H1 (cell line): Measurements from ENCODE around the gene BTBD9. TPM values are rescaled to one million over a fixed set of nuclear protein-coding genes. Genes with fewer than 3 reads are reported as not detected.

ENCODE experiments used
- CTCF ChIA-PET: fragments of 300-600 bp; sonication (Branson Sonifier 250); formaldehyde crosslinking; loops from one replicate; lab custom pipeline; 2021; ENCODE audit not compliant: partially characterized antibody; lab: Charles Lee
- POLR2A ChIA-PET: fragments of 300-600 bp; sonication (Branson Sonifier 250); formaldehyde crosslinking; loops from one replicate; lab custom pipeline; 2021; ENCODE audit warnings: inconsistent platforms; ENCODE audit not compliant: partially characterized antibody; lab: Charles Lee
- DNase-seq, 2 experiments: peaks; one replicate each; pipeline versions ENCODE4 v3.0.0 to v3.0.0-alpha.2; 2010 to 2022; ENCODE audit warnings: low spot score in 2 of 2, low read depth in 1 of 2, mixed read lengths in 1 of 2
- FAIRE-seq: peaks from 2 replicates; lab custom pipeline; 2011; peaks lifted over from hg19 to GRCh38; lab: Jason Lieb, UNC
- H2AFZ ChIP-seq: 2 replicates; pipeline ENCODE4 v1.8.1; 2012; ENCODE audit warnings: low read length, inconsistent platforms
- H2AK5ac ChIP-seq: 2 replicates; pipeline ENCODE4 v1.6.1; 2013; ENCODE audit warnings: low read depth, low read length
- H2BK120ac ChIP-seq: replicated peaks from 2 replicates; pipeline ENCODE3; 2013; ENCODE audit warnings: low read depth, low read length, inconsistent platforms
- H2BK12ac ChIP-seq: 2 replicates; pipeline ENCODE4 v1.6.1; 2013; ENCODE audit warnings: low read depth, low read length
- H2BK15ac ChIP-seq: 2 replicates; pipeline ENCODE4 v1.6.1; 2013; ENCODE audit warnings: low read length
- H2BK20ac ChIP-seq: 2 replicates; pipeline ENCODE4 v1.6.1; 2013; ENCODE audit warnings: low read length
- H2BK5ac ChIP-seq: 2 replicates; pipeline ENCODE4 v1.6.1; 2013; ENCODE audit warnings: low read depth, low read length
- H3K14ac ChIP-seq: 2 replicates; pipeline ENCODE4 v1.6.1; 2013; ENCODE audit warnings: inconsistent platforms; ENCODE audit not compliant: insufficient read length
- H3K18ac ChIP-seq: 2 replicates; pipeline ENCODE4 v1.6.1; 2013; ENCODE audit warnings: low read length; ENCODE audit errors: extremely low read depth
- H3K23ac ChIP-seq: 2 replicates; pipeline ENCODE4 v1.6.1; 2013; ENCODE audit warnings: inconsistent platforms; ENCODE audit not compliant: insufficient read length
- H3K23me2 ChIP-seq: 2 replicates; pipeline ENCODE4 v1.6.1; 2013; ENCODE audit warnings: low read depth, low read length
- H3K27ac ChIP-seq: 2 replicates; pipeline ENCODE4 v1.6.1; 2011; ENCODE audit warnings: low read depth, low read length, inconsistent platforms
- H3K27me3 ChIP-seq, 4 experiments: replicated peaks in 1 of 4; 1 replicate in 1 of 4; 2 replicates in 3 of 4; pipeline versions ENCODE4 v1.6.1 to v1.8.1; 2011 to 2013; ENCODE audit warnings: low read length in 3 of 4, mild to moderate bottlenecking in 3 of 4, inconsistent platforms in 2 of 4, mixed read lengths in 2 of 4, moderate library complexity in 1 of 4; ENCODE audit not compliant: control insufficient read depth in 3 of 4, insufficient read depth in 3 of 4; ENCODE audit errors: extremely low read depth in 1 of 4
- H3K36me3 ChIP-seq, 4 experiments: 2 replicates each; pipeline versions ENCODE4 v1.6.1 to v1.8.1; 2011 to 2013; ENCODE audit warnings: mild to moderate bottlenecking in 4 of 4, low read length in 3 of 4, moderate library complexity in 2 of 4, control low read depth in 1 of 4, inconsistent platforms in 1 of 4; ENCODE audit not compliant: insufficient read depth in 4 of 4, control insufficient read depth in 2 of 4
- H3K4ac ChIP-seq: replicated peaks from 2 replicates; pipeline ENCODE3; 2013; ENCODE audit warnings: low read length, low read depth, mixed read lengths, inconsistent platforms; ENCODE audit not compliant: insufficient read length
- H3K4me1 ChIP-seq, 4 experiments: replicated peaks in 1 of 4; 1 replicate in 1 of 4; 2 replicates in 3 of 4; pipeline versions ENCODE4 v1.6.1 to v1.8.1; 2011 to 2013; ENCODE audit warnings: low read length in 3 of 4, inconsistent platforms in 2 of 4, mixed read lengths in 1 of 4; ENCODE audit not compliant: insufficient read depth in 4 of 4, control insufficient read depth in 3 of 4
- H3K4me2 ChIP-seq, 2 experiments: 2 replicates each; pipeline versions ENCODE4 v1.6.1 to v1.8.1; 2011 to 2013; ENCODE audit warnings: low read depth in 2 of 2, low read length in 2 of 2, control low read depth in 1 of 2, inconsistent platforms in 1 of 2, mild to moderate bottlenecking in 1 of 2; ENCODE audit not compliant: insufficient read depth in 1 of 2
- H3K4me3 ChIP-seq, 4 experiments: fragments of 200-600, 300-600 bp in 1 of 4; sonication (generic), shearing (Covaris generic), sonication (Bioruptor Twin) in 1 of 4; 2 replicates each; pipeline versions ENCODE4 v1.5.1 to v1.8.1; 2011 to 2016; ENCODE audit warnings: low read length in 4 of 4, low read depth in 3 of 4, control low read depth in 2 of 4, inconsistent platforms in 2 of 4, mild to moderate bottlenecking in 2 of 4, mixed read lengths in 1 of 4, moderate library complexity in 1 of 4; ENCODE audit not compliant: insufficient read depth in 2 of 4; ENCODE audit errors: extremely low read depth in 1 of 4
- H3K56ac ChIP-seq: replicated peaks from 2 replicates; pipeline ENCODE3; 2013; ENCODE audit warnings: low read depth, mild to moderate bottlenecking, mixed read lengths, low read length, inconsistent platforms; ENCODE audit not compliant: insufficient read length
- H3K79me1 ChIP-seq: 2 replicates; pipeline ENCODE4 v1.6.1; 2013; ENCODE audit warnings: low read depth, low read length, control low read depth
- H3K79me2 ChIP-seq, 2 experiments: 2 replicates each; pipeline versions ENCODE4 v1.6.1 to v1.8.1; 2012 to 2013; ENCODE audit warnings: low read length in 2 of 2, mild to moderate bottlenecking in 2 of 2, inconsistent platforms in 1 of 2; ENCODE audit not compliant: insufficient read depth in 2 of 2, control insufficient read depth in 1 of 2
- H3K9ac ChIP-seq, 4 experiments: replicated peaks in 1 of 4; 1 replicate in 1 of 4; 2 replicates in 3 of 4; pipeline versions ENCODE4 v1.6.1 to v1.8.1; 2011 to 2013; ENCODE audit warnings: low read depth in 3 of 4, low read length in 3 of 4, control low read depth in 2 of 4, mild to moderate bottlenecking in 2 of 4, moderate library complexity in 2 of 4, inconsistent platforms in 1 of 4; ENCODE audit errors: extremely low read depth in 1 of 4
- H3K9me3 ChIP-seq, 2 experiments: 2 replicates each; pipeline versions ENCODE4 v1.6.1 to v1.8.1; 2012 to 2013; ENCODE audit warnings: mild to moderate bottlenecking in 2 of 2, moderate library complexity in 2 of 2, control low read depth in 1 of 2, inconsistent platforms in 1 of 2, low read depth in 1 of 2, low read length in 1 of 2, mixed read lengths in 1 of 2; ENCODE audit not compliant: insufficient read depth in 2 of 2
- H4K20me1 ChIP-seq, 2 experiments: replicated peaks in 1 of 2; 2 replicates each; pipeline versions ENCODE3 to v1.8.1; 2011 to 2013; ENCODE audit warnings: inconsistent platforms in 2 of 2, low read length in 2 of 2, mild to moderate bottlenecking in 1 of 2; ENCODE audit not compliant: insufficient read depth in 2 of 2, control insufficient read depth in 1 of 2
- H4K5ac ChIP-seq: 2 replicates; pipeline ENCODE4 v1.6.1; 2013; ENCODE audit warnings: low read length, low read depth, mixed read lengths, inconsistent platforms; ENCODE audit not compliant: insufficient read length
- H4K8ac ChIP-seq: 2 replicates; pipeline ENCODE4 v1.8.0; 2013; ENCODE audit warnings: mild to moderate bottlenecking, moderate library complexity, low read length, inconsistent platforms; ENCODE audit not compliant: insufficient read depth; ENCODE audit errors: extremely low read depth
- H4K91ac ChIP-seq: replicated peaks from 2 replicates; pipeline ENCODE3; 2013; ENCODE audit warnings: low read length, mixed read lengths, inconsistent platforms; ENCODE audit not compliant: insufficient read length
- ATF3 ChIP-seq: IDR thresholded peaks from 2 replicates; pipeline ENCODE4 v1.6.1; 2011; ENCODE audit warnings: low read depth, mild to moderate bottlenecking, low read length; ENCODE audit not compliant: insufficient read depth
- CHD1 ChIP-seq: IDR thresholded peaks from 2 replicates; pipeline ENCODE4 v1.6.1; 2012; ENCODE audit warnings: low read depth, low read length, improper control_type of control experiment
- CHD2 ChIP-seq: IDR thresholded peaks from 2 replicates; pipeline ENCODE4 v1.6.1; 2012; ENCODE audit warnings: low read length, improper control_type of control experiment
- E2F6 ChIP-seq: IDR thresholded peaks from 2 replicates; pipeline ENCODE4 v1.6.1; 2012; ENCODE audit warnings: inconsistent platforms
- GABPA ChIP-seq: IDR thresholded peaks from 2 replicates; pipeline ENCODE4 v1.6.1; 2011; ENCODE audit warnings: mild to moderate bottlenecking, low read length, moderate library complexity, borderline replicate concordance; ENCODE audit not compliant: insufficient read depth
- HDAC2 ChIP-seq, 2 experiments: fragments of 300-600 bp in 1 of 2; sonication (generic) in 1 of 2; IDR thresholded peaks; 2 replicates each; pipeline ENCODE4 v1.6.1; 2011 to 2012; ENCODE audit warnings: low read depth in 2 of 2, low read length in 2 of 2, mild to moderate bottlenecking in 2 of 2, moderate library complexity in 2 of 2, borderline replicate concordance in 1 of 2, inconsistent platforms in 1 of 2
- KDM4A ChIP-seq: IDR thresholded peaks from one replicate; pipeline ENCODE4 v1.7.1; 2012; ENCODE audit warnings: low read depth, mild to moderate bottlenecking, moderate library complexity, low read length, inconsistent platforms; ENCODE audit not compliant: severe bottlenecking
- NRF1 ChIP-seq: IDR thresholded peaks from 2 replicates; pipeline ENCODE4 v1.6.1; 2011; ENCODE audit warnings: mild to moderate bottlenecking, low read depth, low read length, improper control_type of control experiment
- PHF8 ChIP-seq: fragments of 200-600 bp; sonication (generic); conservative IDR thresholded peaks from 2 replicates; pipeline ENCODE4 v1.7.1; 2012; ENCODE audit warnings: low read depth, mild to moderate bottlenecking, inconsistent platforms, low read length, moderate library complexity
- POLR2AphosphoS5 ChIP-seq: IDR thresholded peaks from 2 replicates; pipeline ENCODE4 v1.6.1; 2011; ENCODE audit warnings: low read depth, low read length
- RXRA ChIP-seq: IDR thresholded peaks from 2 replicates; pipeline ENCODE4 v1.6.1; 2011; ENCODE audit warnings: low read depth, mild to moderate bottlenecking, low read length, moderate library complexity; ENCODE audit not compliant: insufficient read depth
- SP2 ChIP-seq: IDR thresholded peaks from 2 replicates; pipeline ENCODE4 v1.6.1; 2012; ENCODE audit warnings: mild to moderate bottlenecking, low read length, inconsistent platforms
- TAF1 ChIP-seq: IDR thresholded peaks from 2 replicates; pipeline ENCODE4 v1.6.1; 2011; ENCODE audit warnings: mild to moderate bottlenecking, low read depth, low read length
- WGBS, 2 experiments: shearing (Covaris generic) in 1 of 2; methylation state at CpG; one replicate each; pipeline versions ENCODE4 v1.1.6 to v1.1.7; 2013 to 2015; ENCODE audit warnings: low lambda C conversion rate in 2 of 2, mixed read lengths in 2 of 2, inconsistent platforms in 1 of 2, low coverage in 1 of 2, missing lambda C conversion rate in 1 of 2; ENCODE audit not compliant: insufficient replicate concordance in 2 of 2, insufficient coverage in 1 of 2, insufficient read length in 1 of 2; ENCODE audit errors: extremely low coverage in 1 of 2, missing lambda C conversion rate in 1 of 2; 5-methylcytosine and 5-hydroxymethylcytosine counted together
- polyA plus RNA-seq, 7 experiments: library from polyadenylated mRNA; depleted of rRNA in 3 of 7; stranded (reverse) in 5 of 7; unstranded in 2 of 7; fragments of >200 nt in 5 of 7; fragments of 200-250 nt in 2 of 7; gene quantifications; 1 replicate in 5 of 7; 2 replicates in 1 of 7; 4 replicates in 1 of 7; pipeline versions ENCODE4 v1.2.1 to v1.2.3, GENCODE V29; 2011 to 2013; ENCODE audit warnings: missing spikeins in 2 of 7, mixed read lengths in 2 of 7
- total RNA-seq: library from RNA; stranded (reverse); fragmentation: NEBNext Ultra II Directional; extraction: Animal tissue kit (Norgen Biotek cat#: 25700); gene quantifications from 2 replicates; pipeline ENCODE4 v1.2.1, GENCODE V29; 2021

The BTBD9 gene
- total and polyA plus RNA-seq, 2 of the 8 experiments (the other 6 are each of a cell fraction or from before 2014, with no cell fraction given) = 0.92 to 4.1 TPM

GRCh38 chr6:38218235-38218634, 421.5 kb downstream of the BTBD9 start:
- peaks cover 0 to 2% of the 10 kb centered on the region in 2 experiments for H4K20me1 ChIP-seq
- no peak overlapping the region for H2BK20ac ChIP-seq
- no peak overlapping the region for H3K23ac ChIP-seq
- POLR2A ChIA-PET = no interaction called here
- no peak overlapping the region for H3K18ac ChIP-seq
- H2BK120ac ChIP-seq = no peak overlapping the region
- H3K14ac ChIP-seq = no peak overlapping the region
- WGBS, 2 experiments = 100% methylated on average over 1 of the region's 1 CpG; no CpG with 5 or more reads in 1 of the 2 experiments
- no peak overlapping the region for H2BK15ac ChIP-seq
- H3K27ac ChIP-seq = no peak overlapping the region
- FAIRE-seq (no peak), DNase-seq (no peak)
- no peaks in the 10 kb centered on the region for H3K27me3 ChIP-seq
- H4K91ac ChIP-seq = no peak overlapping the region
- H3K79me1 ChIP-seq = no peaks in the 10 kb centered on the region
- no peak overlapping the region for H3K56ac ChIP-seq
- H3K9ac ChIP-seq = no peak overlapping the region
- H3K23me2 ChIP-seq = no peaks in the 10 kb centered on the region
- no peak overlapping the region for H2BK5ac ChIP-seq
- H3K4me3 ChIP-seq = no peak overlapping the region
- H4K5ac ChIP-seq = no peak overlapping the region
- no peak overlapping the region for H4K8ac ChIP-seq
- H3K4me1 ChIP-seq = peaks cover 0 to 8% (median 5%) of the 10 kb centered on the region in 4 experiments; a peak in 5 of 7 replicates
- no peak overlapping the region for H2AFZ ChIP-seq
- no peaks in the 10 kb centered on the region for H3K36me3 ChIP-seq
- H3K4me2 ChIP-seq = no peak overlapping the region
- no peak overlapping the region for H2BK12ac ChIP-seq
- H3K4ac ChIP-seq = no peak overlapping the region
- CTCF ChIA-PET = interaction anchor here (1.6 kb wide), 1 partner anchor 9 kb away, joined by 4 read pairs; no protein-coding TSS in a partner anchor
- no peak overlapping the region for H2AK5ac ChIP-seq
- H3K79me2 ChIP-seq = no peaks in the 10 kb centered on the region
- no peaks in the 10 kb centered on the region for H3K9me3 ChIP-seq
- TF ChIP-seq TAF1 (no peak), RXRA (no peak), CHD1 (no peak), POLR2AphosphoS5 (no peak), SP2 (no peak), ATF3 (no peak), KDM4A (no peak), NRF1 (no peak), E2F6 (no peak), HDAC2 (IDR thresholded peaks at IDR 0.05; ENCODE audit: borderline replicate concordance in 1 of 2, low read depth in 2 of 2, low read length in 2 of 2) (no peak), CHD2 (no peak), GABPA (no peak), PHF8 (no peak)
